Activated CD8-positive, alpha-beta T cell treated with anti-CD3 and anti-CD28 coated beads for 36 hours (primary cell): ENCODE results near the gene EHD4. TPM values are rescaled to one million over a fixed set of nuclear protein-coding genes. Genes with fewer than 3 reads are reported as not detected.

ENCODE experiments used
- ATAC-seq: fragments of 200-7000 bp; cut with Tn5 transposase; one replicate; pipeline ENCODE4 v1.10.0; 2021; ENCODE audit warnings: mild to moderate bottlenecking, moderate library complexity
- CTCF ChIA-PET: fragments of 350-600 bp; sonication (Branson Sonifier 250); formaldehyde crosslinking; loops from one replicate; lab custom pipeline; 2021; ENCODE audit warnings: antibody characterized with exemption; lab: Charles Lee
- POLR2A ChIA-PET: fragments of 350-600 bp; sonication (Branson Sonifier 250); formaldehyde crosslinking; loops from one replicate; lab custom pipeline; 2021; ENCODE audit warnings: antibody characterized with exemption; lab: Charles Lee
- DNase-seq: peaks from one replicate; pipeline ENCODE4 v3.0.0-alpha.2; 2020
- H3K27ac Mint-ChIP-seq: one replicate; pipeline ENCODE4 v1.8.0; 2021; ENCODE audit warnings: mild to moderate bottlenecking, mixed read lengths
- H3K27me3 Mint-ChIP-seq: one replicate; pipeline ENCODE4 v1.8.0; 2021; ENCODE audit warnings: mixed read lengths
- H3K36me3 Mint-ChIP-seq: one replicate; pipeline ENCODE4 v1.8.0; 2021; ENCODE audit warnings: low read depth, mixed read lengths
- H3K4me1 Mint-ChIP-seq: one replicate; pipeline ENCODE4 v1.8.0; 2021; ENCODE audit warnings: low read depth, mixed read lengths
- H3K4me3 Mint-ChIP-seq: one replicate; pipeline ENCODE4 v1.8.0; 2021; ENCODE audit warnings: mild to moderate bottlenecking, moderate library complexity, mixed read lengths
- H3K9me3 Mint-ChIP-seq: one replicate; pipeline ENCODE4 v1.8.0; 2021; ENCODE audit warnings: mixed read lengths
- CTCF ChIP-seq: fragments of 200-600 bp; IDR thresholded peaks from one replicate; pipeline ENCODE4 v1.8.0; 2022; ENCODE audit warnings: antibody characterized with exemption, mild to moderate bottlenecking
- intact Hi-C: fragments of 100-400 bp; cut with micrococcal nuclease; formaldehyde crosslinking; loops from one replicate; pipeline ENCODE4 v1.10.0; 2022
- total RNA-seq, 2 experiments: library from RNA; stranded (reverse); gene quantifications; one replicate each; pipeline ENCODE4 v1.2.3, GENCODE V29; 2021

Gene EHD4
- total RNA-seq, 2 experiments from 2014 or later, result 22.3 to 22.6 TPM

GRCh38 chr15:41932511-41933289, 39.7 kb downstream of the EHD4 start:
- peaks cover 58% of the 10 kb centered on the region for H3K4me1 Mint-ChIP-seq
- intact Hi-C loops, result no loop called here
- TF ChIP-seq CTCF, result no peak
- H3K9me3 Mint-ChIP-seq, result no peaks in the 10 kb centered on the region
- peak overlapping the region; percentile 22 for H3K27ac Mint-ChIP-seq
- no peak for DNase-seq
- H3K4me3 Mint-ChIP-seq, result no peak overlapping the region
- ATAC-seq, result no peak
- ChIA-PET CTCF (interaction anchor here (0.8 to 2.9 kb wide), 5 partner anchors 9 to 57 kb away, joined by 3 to 8 read pairs (median 3); no protein-coding TSS in a partner anchor), POLR2A (interaction anchor here (0.6 kb wide), 1 partner anchor 606 kb away, joined by 3 read pairs; no protein-coding TSS in a partner anchor)
- H3K27me3 Mint-ChIP-seq, result no peaks in the 10 kb centered on the region
- H3K36me3 Mint-ChIP-seq, result peaks cover 10% of the 10 kb centered on the region

DNA sequence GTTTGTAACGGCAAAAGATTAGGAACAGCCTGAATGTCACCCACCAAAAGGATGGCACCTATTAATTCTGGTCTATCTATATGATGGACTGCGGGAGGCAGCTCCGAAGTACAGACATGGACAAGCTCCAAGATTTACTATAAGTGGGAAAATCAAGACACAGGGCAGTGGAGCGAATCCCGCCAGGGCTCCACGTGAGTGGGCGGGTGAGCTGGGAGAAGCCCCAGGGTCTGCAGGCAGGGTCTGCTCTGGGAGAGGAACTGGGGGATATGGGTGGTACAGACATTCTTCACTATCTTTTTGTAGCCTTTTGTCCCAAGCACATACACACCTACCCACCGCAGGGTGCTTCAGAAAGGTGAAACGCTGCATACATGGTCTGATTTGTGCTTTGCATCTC, 40.3 kb downstream of the EHD4 start:
- Mint-ChIP-seq H3K4me1 (peaks cover 52% of the 10 kb centered on the region), H3K27me3 (no peaks in the 10 kb centered on the region), H3K27ac (no peak overlapping the region), H3K9me3 (no peaks in the 10 kb centered on the region), H3K4me3 (no peak overlapping the region), H3K36me3 (peaks cover 6% of the 10 kb centered on the region)
- CTCF ChIA-PET, result interaction anchor here (0.8 to 2.9 kb wide), 5 partner anchors 9 to 27 kb away, joined by 3 to 8 read pairs (median 3); no protein-coding TSS in a partner anchor
- POLR2A ChIA-PET, result interaction anchor here (0.6 kb wide), 2 partner anchors 10 to 607 kb away, joined by 3 to 4 read pairs; no protein-coding TSS in a partner anchor
- no peak for TF ChIP-seq CTCF
- intact Hi-C loops, result no loop called here
- DNase-seq, result no peak
- ATAC-seq, result no peak

GRCh38 chr15:41930867-41931222, 41.5 kb downstream of the EHD4 start:
- no peak overlapping the region for H3K27ac Mint-ChIP-seq
- H3K4me1 Mint-ChIP-seq, result peaks cover 51% of the 10 kb centered on the region
- CTCF ChIA-PET, result interaction anchor here (1.0 to 2.9 kb wide), 3 partner anchors 10 to 42 kb away, joined by 3 to 8 read pairs (median 3); partner anchors contain the start of gene EHD4

GRCh38 chr15:41930221-41930866, 42.0 kb downstream of the EHD4 start:
- H3K9me3 Mint-ChIP-seq, result no peaks in the 10 kb centered on the region
- POLR2A ChIA-PET, result interaction anchor here (1.0 to 1.1 kb wide), 2 partner anchors 11 to 36 kb away, joined by 3 read pairs; no protein-coding TSS in a partner anchor
- no peak for DNase-seq
- intact Hi-C loops, result no loop called here
- no peak overlapping the region for H3K4me3 Mint-ChIP-seq
- H3K36me3 Mint-ChIP-seq, result peaks cover 2% of the 10 kb centered on the region
- ATAC-seq, result no peak
- no peaks in the 10 kb centered on the region for H3K27me3 Mint-ChIP-seq
- TF ChIP-seq CTCF, result no peak
- H3K4me1 Mint-ChIP-seq, result peaks cover 46% of the 10 kb centered on the region
- CTCF ChIA-PET, result interaction anchor here (1.0 to 2.9 kb wide), 2 partner anchors 25 to 42 kb away, joined by 3 to 8 read pairs; partner anchors contain the start of gene EHD4
- no peak overlapping the region for H3K27ac Mint-ChIP-seq

More at GRCh38 chr15:41930867-41931222, 41.5 kb downstream of the EHD4 start:
- no peak for TF ChIP-seq CTCF
- no peaks in the 10 kb centered on the region for H3K9me3 Mint-ChIP-seq
- DNase-seq (no peak), ATAC-seq (no peak)
- intact Hi-C loops, result no loop called here
- H3K36me3 Mint-ChIP-seq, result peaks cover 4% of the 10 kb centered on the region
- no peak overlapping the region for H3K4me3 Mint-ChIP-seq
- no peaks in the 10 kb centered on the region for H3K27me3 Mint-ChIP-seq
- POLR2A ChIA-PET, result no interaction called here
